Measurements from ENCODE around the gene FILIP1.

Gene FILIP1

GRCh38 chr6:75272145-75272840, 221.3 kb downstream of the FILIP1 start:
- TF ChIP-seq CTCF (IDR thresholded peaks at IDR 0.05) = no peak
- no peak overlapping the region for H3K4me3 Mint-ChIP-seq
- no peak for DNase-seq
- peaks cover 16% of the 10 kb centered on the region for H3K4me1 Mint-ChIP-seq
- H3K27ac Mint-ChIP-seq = no peak overlapping the region
- H3K9me3 Mint-ChIP-seq = peaks cover 37% of the 10 kb centered on the region
- no peaks in the 10 kb centered on the region for H3K27me3 Mint-ChIP-seq (ENCODE audit: low read depth, poor library complexity)
- peaks cover 80% of the 10 kb centered on the region for H3K36me3 Mint-ChIP-seq (ENCODE audit: low read depth)

GRCh38 chr6:75268988-75269354, 224.6 kb downstream of the FILIP1 start:
- Mint-ChIP-seq H3K36me3 (ENCODE audit: low read depth) (peaks cover 50% of the 10 kb centered on the region), H3K27ac (peak overlapping the region; percentile 70), H3K9me3 (peaks cover 31% of the 10 kb centered on the region), H3K4me1 (peaks cover 22% of the 10 kb centered on the region), H3K4me3 (no peak overlapping the region), H3K27me3 (ENCODE audit: low read depth, poor library complexity) (no peaks in the 10 kb centered on the region)
- no peak for TF ChIP-seq CTCF (IDR thresholded peaks at IDR 0.05)
- no peak for DNase-seq

- Mint-ChIP-seq H3K9me3 (peaks cover 27% of the 10 kb centered on the region), H3K27ac (no peak overlapping the region), H3K4me3 (no peak overlapping the region), H3K27me3 (ENCODE audit: low read depth, poor library complexity) (no peaks in the 10 kb centered on the region), H3K4me1 (peaks cover 22% of the 10 kb centered on the region), H3K36me3 (ENCODE audit: low read depth) (peaks cover 45% of the 10 kb centered on the region)
- TF ChIP-seq CTCF (IDR thresholded peaks at IDR 0.05) = no peak
- DNase-seq = no peak
Measured at GRCh38 chr6:75268121-75268987, 225.2 kb downstream of the FILIP1 start.

- no peak overlapping the region for H3K4me3 Mint-ChIP-seq
- H3K27ac Mint-ChIP-seq = no peak overlapping the region
- no peaks in the 10 kb centered on the region for H3K27me3 Mint-ChIP-seq (ENCODE audit: low read depth, poor library complexity)
- peaks cover 43% of the 10 kb centered on the region for H3K36me3 Mint-ChIP-seq (ENCODE audit: low read depth)
- peaks cover 20% of the 10 kb centered on the region for H3K9me3 Mint-ChIP-seq
- DNase-seq = no peak
- peaks cover 22% of the 10 kb centered on the region for H3K4me1 Mint-ChIP-seq
- no peak for TF ChIP-seq CTCF (IDR thresholded peaks at IDR 0.05)
Measured at GRCh38 chr6:75267461-75267860, 226.1 kb downstream of the FILIP1 start.

GRCh38 chr6:75266716-75267291, 226.8 kb downstream of the FILIP1 start:
- peak; percentile 78 for TF ChIP-seq CTCF (IDR thresholded peaks at IDR 0.05)
- Mint-ChIP-seq H3K4me3 (no peak overlapping the region), H3K27me3 (ENCODE audit: low read depth, poor library complexity) (no peaks in the 10 kb centered on the region), H3K27ac (no peak overlapping the region), H3K9me3 (peaks cover 15% of the 10 kb centered on the region), H3K36me3 (ENCODE audit: low read depth) (peaks cover 37% of the 10 kb centered on the region), H3K4me1 (peaks cover 22% of the 10 kb centered on the region)
- no peak for DNase-seq

Data from nephron progenitor cell (in vitro differentiated cells).